Parathyroid adenoma (tissue), 2 donors: ENCODE measurements around the gene PITX1.
A peak's percentile ranks its signal among the peaks of the same experiment; 100 is the strongest.

Experiments
- H2AFZ ChIP-seq: fragments of 300-600 bp; sonication (generic); one replicate; pipeline ENCODE4 v1.7.0; 2017; ENCODE audit warnings: antibody characterized with exemption, mild to moderate bottlenecking
- H3K27ac ChIP-seq: fragments of 300-600 bp; sonication (generic); one replicate; pipeline ENCODE4 v1.7.0; 2017
- H3K27me3 ChIP-seq: fragments of 300-600 bp; sonication (generic); one replicate; pipeline ENCODE4 v1.7.0; 2017; ENCODE audit warnings: low read length; ENCODE audit not compliant: control insufficient read depth, insufficient read depth
- H3K36me3 ChIP-seq: fragments of 300-600 bp; sonication (generic); one replicate; pipeline ENCODE4 v1.7.0; 2017; ENCODE audit warnings: low read length; ENCODE audit not compliant: control insufficient read depth, insufficient read depth
- H3K4me1 ChIP-seq: fragments of 300-600 bp; sonication (generic); one replicate; pipeline ENCODE4 v1.7.0; 2017; ENCODE audit warnings: control low read depth
- H3K4me2 ChIP-seq: fragments of 300-600 bp; sonication (generic); one replicate; pipeline ENCODE4 v1.7.0; 2017; ENCODE audit warnings: low read length
- H3K4me3 ChIP-seq: fragments of 300-600 bp; sonication (generic); one replicate; pipeline ENCODE4 v1.7.0; 2017; ENCODE audit warnings: low read depth, low read length
- H3K79me2 ChIP-seq: fragments of 300-600 bp; sonication (generic); one replicate; pipeline ENCODE4 v1.7.0; 2017; ENCODE audit warnings: control low read depth
- H3K9ac ChIP-seq: fragments of 300-600 bp; sonication (generic); one replicate; pipeline ENCODE4 v1.7.0; 2017; ENCODE audit warnings: mild to moderate bottlenecking
- H3K9me3 ChIP-seq: fragments of 300-600 bp; sonication (generic); one replicate; pipeline ENCODE4 v1.7.0; 2017; ENCODE audit warnings: low read length; ENCODE audit not compliant: control insufficient read depth
- CTCF ChIP-seq: fragments of 300-600 bp; sonication (generic); IDR thresholded peaks from one replicate; pipeline ENCODE4 v1.7.0; 2017; ENCODE audit warnings: antibody characterized with exemption, mild to moderate bottlenecking
- donor health status: primary hyperparathyroidism.

The PITX1 gene

GRCh38 chr5:135030123-135030955 is 3.7 kb downstream of the PITX1 start:
- no peaks in the 10 kb centered on the region for H3K9me3 ChIP-seq
- no peak overlapping the region for H2AFZ ChIP-seq
- no peaks in the 10 kb centered on the region for H3K79me2 ChIP-seq
- no peak for TF ChIP-seq CTCF
- peak overlapping the region; percentile 14 for H3K4me3 ChIP-seq
- peaks cover 33% of the 10 kb centered on the region for H3K27me3 ChIP-seq
- peak overlapping the region; percentile 67 for H3K4me2 ChIP-seq
- H3K27ac ChIP-seq = no peak overlapping the region
- H3K9ac ChIP-seq = no peak overlapping the region
- no peaks in the 10 kb centered on the region for H3K36me3 ChIP-seq
- H3K4me1 ChIP-seq = peaks cover 3% of the 10 kb centered on the region

- no peak overlapping the region for H3K4me2 ChIP-seq
- no peak overlapping the region for H3K27ac ChIP-seq
- H3K79me2 ChIP-seq = no peaks in the 10 kb centered on the region
- peaks cover 3% of the 10 kb centered on the region for H3K4me1 ChIP-seq
- no peak overlapping the region for H3K9ac ChIP-seq
- no peak overlapping the region for H3K4me3 ChIP-seq
- TF ChIP-seq CTCF = no peak
- H3K36me3 ChIP-seq = no peaks in the 10 kb centered on the region
- no peaks in the 10 kb centered on the region for H3K9me3 ChIP-seq
- no peak overlapping the region for H2AFZ ChIP-seq
- peaks cover 31% of the 10 kb centered on the region for H3K27me3 ChIP-seq
Observed at GRCh38 chr5:135029477-135030122, 4.4 kb downstream of the PITX1 start.

GRCh38 chr5:135028791-135029476 is 5.1 kb downstream of the PITX1 start:
- no peak overlapping the region for H3K9ac ChIP-seq
- no peak overlapping the region for H3K4me2 ChIP-seq
- no peak for TF ChIP-seq CTCF
- no peaks in the 10 kb centered on the region for H3K79me2 ChIP-seq
- peaks cover 31% of the 10 kb centered on the region for H3K27me3 ChIP-seq
- no peak overlapping the region for H3K4me3 ChIP-seq
- peaks cover 3% of the 10 kb centered on the region for H3K4me1 ChIP-seq
- no peaks in the 10 kb centered on the region for H3K9me3 ChIP-seq
- H3K27ac ChIP-seq = no peak overlapping the region
- H3K36me3 ChIP-seq = no peaks in the 10 kb centered on the region
- H2AFZ ChIP-seq = no peak overlapping the region

GRCh38 chr5:135027697-135028615 is 6.1 kb downstream of the PITX1 start:
- Histone ChIP-seq H3K9ac (no peak overlapping the region), H3K4me3 (no peak overlapping the region), H3K36me3 (no peaks in the 10 kb centered on the region), H3K4me2 (no peak overlapping the region), H2AFZ (no peak overlapping the region), H3K9me3 (no peaks in the 10 kb centered on the region), H3K4me1 (peaks cover 3% of the 10 kb centered on the region), H3K27me3 (peaks cover 31% of the 10 kb centered on the region), H3K79me2 (no peaks in the 10 kb centered on the region), H3K27ac (no peak overlapping the region)
- no peak for TF ChIP-seq CTCF
